ENCODE measurements around the gene PTPRG. TPM values are rescaled to one million over a fixed set of nuclear protein-coding genes. Genes with fewer than 3 reads are reported as not detected.

PTPRG gene
- total RNA-seq, 2 experiments from 2014 or later: 0.03 to 0.05 TPM

- ChIA-PET CTCF (no interaction called here), POLR2A (no interaction called here)
- no peak for TF ChIP-seq CTCF (IDR thresholded peaks at IDR 0.05)
- Histone ChIP-seq H3K36me3 (ENCODE audit: insufficient read depth, low read length) (no peaks in the 10 kb centered on the region), H3K27me3 (ENCODE audit: control insufficient read depth in 1 of 2, insufficient read depth in 2 of 2, low read length in 2 of 2) (no peaks in the 10 kb centered on the region), H3K4me3 (ENCODE audit: low read length) (no peak overlapping the region), H3K27ac (ENCODE audit: low read depth in 1 of 2, low read length in 2 of 2) (no peak overlapping the region), H3K4me1 (ENCODE audit: insufficient read depth, low read length) (no peaks in the 10 kb centered on the region), H3K9me3 (ENCODE audit: control insufficient read depth in 1 of 2, insufficient read depth in 1 of 2, low read length in 2 of 2) (no peaks in the 10 kb centered on the region)
- Mint-ChIP-seq H3K36me3 (ENCODE audit: low read depth) (no peaks in the 10 kb centered on the region), H3K27ac (no peak overlapping the region), H3K4me3 (no peak overlapping the region), H3K27me3 (no peaks in the 10 kb centered on the region), H3K4me1 (ENCODE audit: low read depth) (no peaks in the 10 kb centered on the region), H3K9me3 (no peaks in the 10 kb centered on the region)
- ATAC-seq (ENCODE audit: poor library complexity) (no peak), DNase-seq (no peak)
- intact Hi-C loops (cut with DNase I, micrococcal nuclease): no loop called here
These were observed 418.7 kb downstream of the PTPRG start for GRCh38 chr3:61980041-61980440.

GRCh38 chr3:61981060-61981459 lies 419.7 kb downstream of the PTPRG start:
- no peak overlapping the region for H3K4me3 Mint-ChIP-seq
- Histone ChIP-seq H3K27me3 (ENCODE audit: control insufficient read depth in 1 of 2, insufficient read depth in 2 of 2, low read length in 2 of 2) (no peaks in the 10 kb centered on the region), H3K36me3 (ENCODE audit: insufficient read depth, low read length) (no peaks in the 10 kb centered on the region), H3K4me3 (ENCODE audit: low read length) (no peak overlapping the region), H3K4me1 (ENCODE audit: insufficient read depth, low read length) (no peaks in the 10 kb centered on the region), H3K27ac (ENCODE audit: low read depth in 1 of 2, low read length in 2 of 2) (no peak overlapping the region), H3K9me3 (ENCODE audit: control insufficient read depth in 1 of 2, insufficient read depth in 1 of 2, low read length in 2 of 2) (no peaks in the 10 kb centered on the region)
- no peak for ATAC-seq (ENCODE audit: poor library complexity)
- H3K27ac Mint-ChIP-seq: no peak overlapping the region
- intact Hi-C loops (cut with DNase I, micrococcal nuclease): no loop called here
- CTCF ChIA-PET: no interaction called here
- no peak for DNase-seq
- POLR2A ChIA-PET: no interaction called here
- H3K9me3 Mint-ChIP-seq: no peaks in the 10 kb centered on the region
- H3K27me3 Mint-ChIP-seq: no peaks in the 10 kb centered on the region
- no peaks in the 10 kb centered on the region for H3K36me3 Mint-ChIP-seq (ENCODE audit: low read depth)
- no peak for TF ChIP-seq CTCF (IDR thresholded peaks at IDR 0.05)
- no peaks in the 10 kb centered on the region for H3K4me1 Mint-ChIP-seq (ENCODE audit: low read depth)

- H3K36me3 ChIP-seq (ENCODE audit: insufficient read depth, low read length): no peaks in the 10 kb centered on the region
- H3K9me3 ChIP-seq (ENCODE audit: control insufficient read depth in 1 of 2, insufficient read depth in 1 of 2, low read length in 2 of 2): no peaks in the 10 kb centered on the region
- H3K27me3 ChIP-seq (ENCODE audit: control insufficient read depth in 1 of 2, insufficient read depth in 2 of 2, low read length in 2 of 2): no peaks in the 10 kb centered on the region
- H3K4me3 ChIP-seq (ENCODE audit: low read length): no peak overlapping the region
- Mint-ChIP-seq H3K9me3 (no peaks in the 10 kb centered on the region), H3K27ac (no peak overlapping the region), H3K4me3 (no peak overlapping the region), H3K27me3 (no peaks in the 10 kb centered on the region), H3K4me1 (ENCODE audit: low read depth) (no peaks in the 10 kb centered on the region), H3K36me3 (ENCODE audit: low read depth) (no peaks in the 10 kb centered on the region)
- ATAC-seq (ENCODE audit: poor library complexity) (no peak), DNase-seq (no peak)
- ChIA-PET CTCF (no interaction called here), POLR2A (no interaction called here)
- H3K4me1 ChIP-seq (ENCODE audit: insufficient read depth, low read length): no peaks in the 10 kb centered on the region
- intact Hi-C loops (cut with DNase I, micrococcal nuclease): no loop called here
- no peak for TF ChIP-seq CTCF (IDR thresholded peaks at IDR 0.05)
- no peak overlapping the region for H3K27ac ChIP-seq (ENCODE audit: low read depth in 1 of 2, low read length in 2 of 2)
These were observed 422.1 kb downstream of the PTPRG start for GRCh38 chr3:61983479-61983878.

Measured in CD4-positive, alpha-beta T cell (primary cell).